OCI-LY1 (cell line): ENCODE results near the gene PCAT7.
A peak's percentile ranks its signal among the peaks of the same experiment; 100 is the strongest.

Experiments
- H2AFZ ChIP-seq: fragments of 200-600 bp; sonication (generic), shearing (Covaris generic); 2 replicates; pipeline ENCODE4 v1.6.0; 2014; ENCODE audit warnings: antibody characterized with exemption, mild to moderate bottlenecking, low read length
- H3F3A ChIP-seq: fragments of 200-600 bp; sonication (generic), shearing (Covaris generic); 2 replicates; pipeline ENCODE4 v1.6.0; 2014; ENCODE audit warnings: mild to moderate bottlenecking, antibody characterized with exemption, low read length, moderate library complexity; ENCODE audit not compliant: insufficient read depth
- H3K27ac ChIP-seq: fragments of 200-600 bp; sonication (generic); 2 replicates; pipeline ENCODE4 v1.5.1; 2014; ENCODE audit warnings: low read length, mixed run types, mild to moderate bottlenecking, low read depth; ENCODE audit not compliant: poor library complexity, severe bottlenecking
- H3K27me3 ChIP-seq: fragments of 200-600 bp; sonication (generic); 2 replicates; pipeline ENCODE4 v1.6.0; 2014; ENCODE audit warnings: antibody characterized with exemption, mild to moderate bottlenecking, low read length, moderate library complexity; ENCODE audit not compliant: insufficient read depth
- H3K36me3 ChIP-seq: fragments of 200-600 bp; sonication (generic); 2 replicates; pipeline ENCODE4 v1.6.1; 2014; ENCODE audit warnings: mild to moderate bottlenecking, antibody characterized with exemption, low read length, moderate library complexity, mixed read lengths; ENCODE audit not compliant: insufficient read depth
- H3K4me1 ChIP-seq: fragments of 200-600 bp; sonication (generic); 2 replicates; pipeline ENCODE4 v1.5.1; 2014; ENCODE audit warnings: mild to moderate bottlenecking, low read length, moderate library complexity; ENCODE audit not compliant: insufficient read depth, severe bottlenecking
- H3K4me2 ChIP-seq: fragments of 200-600 bp; sonication (generic), shearing (Covaris generic); 2 replicates; pipeline ENCODE4 v1.6.1; 2014; ENCODE audit warnings: low read length
- H3K4me3 ChIP-seq: fragments of 200-600 bp; sonication (generic); 2 replicates; pipeline ENCODE4 v1.5.1; 2014; ENCODE audit warnings: low read length, low read depth, mild to moderate bottlenecking, mixed read lengths; ENCODE audit not compliant: poor library complexity, severe bottlenecking
- H3K79me2 ChIP-seq: fragments of 200-600 bp; shearing (Covaris generic); 2 replicates; pipeline ENCODE4 v1.6.1; 2016; ENCODE audit warnings: mixed run types, low read length, mixed read lengths; ENCODE audit not compliant: insufficient read depth
- H3K9ac ChIP-seq: fragments of 200-600 bp; sonication (generic), shearing (Covaris generic); 2 replicates; pipeline ENCODE4 v1.6.1; 2014; ENCODE audit warnings: mild to moderate bottlenecking, low read length, mixed read lengths
- H3K9me2 ChIP-seq: fragments of 200-600 bp; sonication (generic), shearing (Covaris generic); 2 replicates; pipeline ENCODE4 v1.6.1; 2014; ENCODE audit warnings: low read depth, mild to moderate bottlenecking, low read length, mixed read lengths
- H3K9me3 ChIP-seq: fragments of 200-600 bp; shearing (Covaris generic); 2 replicates; pipeline ENCODE4 v1.6.1; 2014; ENCODE audit warnings: low read length, mixed read lengths
- H4K20me1 ChIP-seq: fragments of 200-600 bp; sonication (generic), shearing (Covaris generic); 2 replicates; pipeline ENCODE4 v1.6.0; 2016; ENCODE audit warnings: mild to moderate bottlenecking, low read length; ENCODE audit not compliant: insufficient read depth
- CTCF ChIP-seq: fragments of 200-600 bp; sonication (generic), shearing (Covaris generic); IDR thresholded peaks from 2 replicates; pipeline ENCODE4 v1.5.1; 2017; ENCODE audit warnings: mild to moderate bottlenecking, antibody characterized with exemption, low read length, moderate library complexity, mixed read lengths
- EZH2 ChIP-seq: fragments of 200-600 bp; sonication (generic), shearing (Covaris generic); IDR thresholded peaks from 2 replicates; pipeline ENCODE4 v1.8.0; 2017; ENCODE audit warnings: borderline replicate concordance, mixed run types, mild to moderate bottlenecking, antibody characterized with exemption, low read length, moderate library complexity, mixed read lengths

Gene PCAT7

GRCh38 chr9:94553029-94553938 is 1.6 kb upstream of the PCAT7 start:
- peaks cover 5% of the 10 kb centered on the region; the same call in 1 of the 2 replicates for H3K9me3 ChIP-seq
- no peak overlapping the region for H3K9ac ChIP-seq
- no peaks in the 10 kb centered on the region for H3K36me3 ChIP-seq
- TF ChIP-seq EZH2 (no peak), CTCF (no peak)
- no peaks in the 10 kb centered on the region for H3K9me2 ChIP-seq
- H3K4me2 ChIP-seq, result no peak overlapping the region
- H3F3A ChIP-seq, result no peaks in the 10 kb centered on the region
- no peak overlapping the region for H3K4me3 ChIP-seq
- H3K79me2 ChIP-seq, result no peaks in the 10 kb centered on the region
- H3K4me1 ChIP-seq, result peaks cover 6% of the 10 kb centered on the region
- H2AFZ ChIP-seq, result no peak overlapping the region
- no peaks in the 10 kb centered on the region for H3K27me3 ChIP-seq
- no peaks in the 10 kb centered on the region for H4K20me1 ChIP-seq
- H3K27ac ChIP-seq, result no peak overlapping the region

GRCh38 chr9:94554078-94554438 is 825 bp upstream of the PCAT7 start:
- Histone ChIP-seq H3F3A (no peaks in the 10 kb centered on the region), H4K20me1 (no peaks in the 10 kb centered on the region), H3K27ac (no peak overlapping the region), H3K9me2 (no peaks in the 10 kb centered on the region), H3K4me3 (no peak overlapping the region), H3K36me3 (no peaks in the 10 kb centered on the region), H3K27me3 (no peaks in the 10 kb centered on the region), H3K4me1 (peaks cover 6% of the 10 kb centered on the region), H3K4me2 (peak overlapping the region; percentile 35; the same call in 1 of the 2 replicates), H2AFZ (no peak overlapping the region), H3K9me3 (peaks cover 5% of the 10 kb centered on the region; the same call in 1 of the 2 replicates), H3K79me2 (no peaks in the 10 kb centered on the region), H3K9ac (no peak overlapping the region)
- TF ChIP-seq CTCF (no peak), EZH2 (no peak)

GRCh38 chr9:94557376-94557775 is 2.5 kb downstream of the PCAT7 start:
- Histone ChIP-seq H2AFZ (no peak overlapping the region), H3K27ac (no peak overlapping the region), H4K20me1 (no peaks in the 10 kb centered on the region), H3K9me3 (no peaks in the 10 kb centered on the region), H3K79me2 (no peaks in the 10 kb centered on the region), H3K27me3 (no peaks in the 10 kb centered on the region), H3F3A (no peaks in the 10 kb centered on the region), H3K4me2 (no peak overlapping the region), H3K4me1 (peaks cover 6% of the 10 kb centered on the region), H3K9me2 (no peaks in the 10 kb centered on the region), H3K36me3 (no peaks in the 10 kb centered on the region), H3K4me3 (no peak overlapping the region), H3K9ac (no peak overlapping the region)
- TF ChIP-seq CTCF, result no peak
- no peak for TF ChIP-seq EZH2
